Limb (tissue), 2 donors: ENCODE data around the gene NDUFV3.
A peak's percentile ranks its signal among the peaks of the same experiment; 100 is the strongest.
"Not testable (repeated sequence)": the region's sequence is repeated elsewhere in the genome, so short reads cannot be mapped to it uniquely, and the experiment has no call there.

Experiments
- DNase-seq, 2 donors: peaks; one replicate each; pipeline ENCODE4 v3.0.0-alpha.2; 2016; ENCODE audit errors: extremely low spot score in 2 of 2

Gene NDUFV3

DNA sequence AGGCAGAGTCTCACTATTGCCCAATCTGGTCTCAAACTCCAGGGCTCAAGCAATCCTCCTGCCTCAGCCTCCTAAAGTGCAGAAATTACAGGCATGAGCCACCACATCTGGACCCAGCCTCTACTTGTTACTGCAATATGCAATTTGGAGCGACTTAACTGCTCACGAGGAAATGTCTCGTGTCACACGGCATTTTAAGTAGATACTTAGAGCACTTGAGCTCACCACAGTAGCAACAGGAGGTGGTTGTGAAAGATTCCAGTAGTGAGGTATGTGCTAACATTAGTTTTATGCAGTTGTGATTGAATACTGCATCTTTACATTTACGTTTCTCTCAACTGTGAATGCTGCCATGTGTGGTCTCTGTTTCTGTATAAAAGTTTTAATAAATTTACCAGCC lies 5.8 kb upstream of the NDUFV3 start:
- no peak for DNase-seq

DNA sequence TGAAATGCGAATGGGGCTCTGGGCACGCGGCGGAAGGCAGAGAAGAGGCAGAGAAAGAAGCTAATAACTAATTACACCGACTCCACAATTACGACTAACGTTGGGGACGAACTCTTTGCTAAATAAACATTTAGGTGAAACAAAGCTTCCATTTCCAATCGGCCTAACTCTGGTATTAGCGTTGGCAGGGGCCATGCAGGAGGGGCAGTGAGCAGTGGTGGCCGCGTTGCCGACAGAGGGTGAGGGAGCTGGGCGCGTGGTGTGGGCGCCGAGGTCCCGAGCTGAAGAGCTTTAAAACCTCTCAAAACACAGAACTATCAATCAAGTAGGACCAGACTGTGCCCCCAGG lies 553 bp upstream of the NDUFV3 start:
- DNase-seq, result no peak

DNA sequence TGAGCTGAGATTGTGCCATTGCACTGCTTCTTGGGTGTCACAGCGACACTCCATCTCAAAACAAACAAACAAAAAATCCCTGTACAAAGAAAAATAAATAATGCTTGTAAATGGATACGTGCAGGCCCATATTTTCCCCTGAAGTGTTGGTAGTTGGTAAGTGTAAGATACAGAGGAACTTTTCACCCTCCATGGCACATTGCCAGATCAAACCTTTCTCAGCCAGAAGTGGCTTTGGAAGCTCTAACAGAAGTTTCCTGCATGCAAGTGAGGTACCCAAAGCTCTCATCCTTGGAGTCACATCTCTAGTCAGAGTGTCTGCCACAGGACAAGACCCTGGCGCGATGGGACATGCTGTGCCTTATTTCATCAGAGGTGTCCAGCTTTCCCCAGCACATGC lies 7.3 kb downstream of the NDUFV3 start:
- DNase-seq, result no peak

DNA sequence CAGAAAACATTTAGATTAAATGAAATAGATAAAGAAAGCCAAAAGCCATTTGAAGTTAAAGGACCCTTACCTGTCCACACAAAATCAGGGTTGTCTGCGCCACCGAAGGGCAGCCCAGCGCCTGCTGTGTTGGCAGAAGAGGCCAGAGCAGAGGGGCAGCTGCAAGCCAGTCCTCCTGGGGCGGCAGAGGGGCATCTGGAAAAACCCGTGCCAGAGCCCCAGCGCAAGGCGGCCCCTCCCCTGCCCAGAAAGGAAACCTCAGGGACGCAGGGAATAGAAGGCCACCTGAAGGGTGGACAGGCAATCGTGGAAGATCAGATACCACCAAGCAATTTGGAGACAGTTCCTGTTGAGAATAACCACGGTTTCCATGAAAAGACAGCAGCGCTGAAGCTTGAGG lies 10.7 kb downstream of the NDUFV3 start:
- DNase-seq, result no peak

DNA sequence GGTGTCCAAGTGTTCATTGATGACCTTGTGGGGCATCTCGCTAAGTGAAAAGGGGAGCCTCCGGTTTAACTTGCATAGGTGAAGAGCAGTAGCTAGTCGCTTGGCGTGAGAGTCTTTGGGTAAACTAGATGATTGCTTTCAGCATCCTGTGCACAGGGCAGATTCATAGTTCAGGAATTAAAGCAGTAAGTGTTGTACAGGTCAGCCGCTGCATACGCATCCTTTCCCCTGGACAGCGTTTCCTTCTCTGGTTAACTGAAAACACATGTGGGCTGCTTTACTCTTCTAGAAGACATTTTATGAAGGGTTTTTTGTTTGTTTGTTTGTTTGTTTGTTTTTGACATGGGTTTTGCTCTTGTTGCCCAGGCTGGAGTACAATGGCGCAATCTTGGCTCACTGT lies 12.1 kb downstream of the NDUFV3 start:
- no peak for DNase-seq

DNA sequence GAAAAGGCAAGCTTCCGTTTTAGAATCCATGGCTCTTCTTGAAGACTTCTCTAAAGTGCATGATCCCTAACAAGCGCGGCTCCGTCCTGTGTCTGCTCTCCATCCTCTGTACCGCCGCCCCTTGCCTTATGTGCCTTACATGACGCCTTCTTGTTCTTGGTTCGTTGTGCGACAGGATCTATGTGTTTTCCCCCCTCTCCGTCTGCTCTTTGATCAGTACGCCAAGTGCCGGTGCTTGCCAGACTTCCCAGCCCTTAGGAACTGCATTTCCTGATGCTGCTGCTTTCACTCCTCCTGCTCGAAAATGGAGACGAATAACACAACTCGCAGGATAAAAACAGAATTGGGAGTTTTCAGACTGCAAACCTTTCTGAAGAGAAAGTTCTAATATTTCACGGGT lies 13.1 kb downstream of the NDUFV3 start:
- DNase-seq, result no peak

DNA sequence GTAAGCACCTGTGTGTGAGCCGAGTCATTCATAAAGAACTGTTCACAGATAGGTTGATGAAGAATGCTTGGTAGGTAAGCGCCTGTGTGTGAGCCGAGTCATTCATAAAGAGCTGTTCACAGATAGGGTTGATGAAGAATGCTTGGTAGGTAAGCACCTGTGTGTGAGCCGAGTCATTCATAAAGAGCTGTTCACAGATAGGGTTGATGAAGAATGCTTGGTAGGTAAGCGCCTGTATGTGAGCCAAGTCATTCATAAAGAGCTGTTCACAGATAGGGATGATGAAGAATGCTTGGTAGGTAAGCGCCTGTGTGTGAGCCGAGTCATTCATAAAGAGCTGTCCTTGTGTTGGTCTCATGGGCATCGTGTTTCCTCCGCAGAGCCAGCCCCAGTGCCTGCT lies 15.4 kb downstream of the NDUFV3 start:
- DNase-seq, result not testable (repeated sequence)

DNA sequence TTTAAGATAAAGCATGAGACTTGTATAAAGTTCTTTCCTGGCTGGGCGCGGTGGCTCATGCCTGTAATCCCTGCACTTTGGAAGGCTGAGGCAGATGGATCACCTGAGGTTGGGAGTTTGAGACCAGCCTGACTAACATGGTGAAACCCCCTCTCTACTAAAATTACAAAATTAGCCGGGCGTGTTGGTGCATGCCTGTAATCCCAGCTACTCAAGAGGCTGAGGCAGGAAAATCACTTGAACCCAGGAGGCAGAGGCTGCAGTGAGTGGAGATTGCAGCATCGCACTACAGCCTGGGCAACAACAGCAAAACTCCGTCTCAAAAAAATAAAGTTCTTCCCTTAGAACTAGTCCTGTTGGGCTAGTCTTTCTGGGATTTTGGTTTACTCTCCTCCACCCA lies 18.8 kb downstream of the NDUFV3 start:
- DNase-seq, result not testable (repeated sequence)

DNA sequence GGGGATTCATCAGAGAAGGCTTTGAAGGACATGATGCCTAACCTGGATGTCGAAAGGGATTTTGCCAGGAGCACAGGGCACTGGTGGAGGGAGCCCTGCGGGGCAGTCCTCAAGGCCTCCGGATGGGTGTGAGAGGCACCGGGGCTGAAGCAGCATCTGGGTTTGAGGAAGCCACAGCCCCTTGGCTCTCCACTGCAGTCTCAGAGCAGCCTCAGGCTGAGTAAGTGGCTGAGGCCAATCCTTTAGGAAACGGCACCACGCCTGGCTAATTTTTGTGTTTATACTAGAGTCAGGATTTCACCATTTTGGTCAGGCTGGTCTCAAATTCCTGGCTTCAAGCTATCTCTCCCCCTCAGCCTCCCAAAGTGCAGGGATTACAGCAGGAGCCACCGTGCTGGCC lies 20.4 kb downstream of the NDUFV3 start:
- no peak for DNase-seq

DNA sequence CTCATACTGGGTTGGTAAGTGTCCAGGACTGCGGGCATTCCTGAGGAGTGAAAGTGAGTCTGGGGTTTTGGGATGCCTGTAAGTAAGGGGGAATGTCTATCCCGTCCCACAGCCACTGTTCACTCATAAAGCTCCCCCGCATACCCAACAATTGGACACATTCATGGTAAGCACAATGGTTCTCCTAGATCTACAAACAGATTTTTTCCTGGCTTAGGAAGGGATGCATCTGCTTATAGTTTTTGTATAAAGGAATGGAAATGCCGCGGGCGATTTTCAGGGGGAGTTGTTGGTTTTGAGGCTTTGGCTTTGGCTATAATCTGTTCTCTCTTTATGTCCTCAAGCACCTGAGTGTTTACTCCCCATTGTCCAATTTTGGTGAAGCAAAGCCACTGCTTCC lies 25.2 kb downstream of the NDUFV3 start:
- DNase-seq, result no peak

DNA sequence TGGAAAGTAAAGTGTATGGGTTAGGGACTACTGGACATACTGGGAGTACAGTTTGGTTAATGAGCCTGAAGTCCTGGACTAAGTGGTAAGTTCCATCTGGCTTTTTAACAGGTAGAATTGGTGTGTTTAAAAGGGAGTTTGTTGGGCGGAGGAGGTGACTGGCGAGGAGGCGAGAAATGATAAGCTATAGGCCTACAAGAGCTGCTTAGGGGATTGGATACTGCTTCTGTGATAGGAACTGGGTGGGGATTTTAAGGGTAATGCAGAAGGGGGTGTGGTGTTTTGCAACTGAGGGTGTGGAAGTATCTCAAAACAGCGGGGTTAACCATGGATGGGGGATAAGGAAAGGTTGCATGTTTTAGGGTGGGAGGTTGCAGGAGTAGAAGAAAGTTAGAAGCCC lies 28.8 kb downstream of the NDUFV3 start:
- no peak for DNase-seq

DNA sequence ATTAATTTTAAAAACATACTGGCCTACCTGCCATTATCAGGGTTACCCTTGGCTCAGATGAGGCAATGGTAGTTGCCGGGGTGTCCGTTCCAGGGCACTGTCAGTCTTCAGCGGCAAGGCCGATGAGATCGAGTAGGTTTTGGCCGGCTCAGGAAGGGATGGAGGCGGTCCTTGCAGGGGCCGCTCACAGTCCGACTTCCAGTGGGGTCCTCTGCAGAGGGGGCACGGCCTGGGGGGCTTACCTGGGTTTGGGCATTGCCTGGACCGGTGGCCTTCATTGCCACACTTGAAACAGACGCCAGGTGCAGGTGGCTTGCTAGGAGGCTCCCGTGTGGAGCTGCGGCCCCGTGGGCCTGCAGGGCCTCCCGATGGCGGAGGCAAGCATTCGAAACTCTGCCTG lies 29.8 kb downstream of the NDUFV3 start:
- DNase-seq, result no peak

DNA sequence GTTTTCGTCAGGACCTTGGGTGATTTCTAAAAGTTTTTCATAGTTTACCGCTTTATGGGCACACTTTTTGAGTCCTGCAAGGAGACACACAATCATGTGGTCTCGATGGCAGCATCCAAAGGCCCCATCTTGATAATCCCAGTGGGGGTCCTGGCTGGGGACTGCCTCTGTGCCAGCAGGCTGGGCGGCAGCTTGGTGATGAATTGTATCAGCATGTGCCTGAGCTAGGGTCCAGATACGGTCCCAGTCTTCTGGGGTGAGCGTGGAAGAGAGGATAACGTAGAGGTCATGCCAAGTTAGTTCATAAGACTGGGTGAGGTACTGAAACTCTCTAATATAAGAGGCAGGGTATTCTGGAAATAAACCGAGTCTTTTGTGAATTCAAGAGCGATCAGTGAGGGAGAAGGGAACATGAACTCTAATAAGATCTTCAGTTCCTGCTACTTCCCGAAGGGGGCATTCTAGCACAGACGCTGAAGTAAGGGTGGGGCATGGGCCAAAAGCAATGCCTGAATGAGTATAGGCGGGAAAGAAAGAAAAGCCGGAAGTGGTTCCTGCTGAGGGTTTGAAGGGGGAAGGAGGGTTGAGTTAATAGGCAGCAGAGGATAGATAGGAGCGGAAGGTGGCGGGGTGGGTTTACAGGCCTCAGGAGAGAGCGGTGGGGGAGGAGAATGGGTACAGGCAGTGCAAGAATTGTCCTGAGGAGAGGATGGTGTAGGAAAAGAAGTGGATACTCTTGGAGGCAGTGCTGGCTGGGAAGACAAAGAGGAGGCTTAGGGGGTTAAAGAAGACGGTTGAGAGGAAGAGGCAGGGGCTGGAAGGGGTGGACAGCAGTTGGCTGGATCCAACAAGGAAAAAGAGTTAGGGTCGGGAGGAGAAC lies 30.7 kb downstream of the NDUFV3 start:
- DNase-seq, result peak; percentile 72 to 92

DNA sequence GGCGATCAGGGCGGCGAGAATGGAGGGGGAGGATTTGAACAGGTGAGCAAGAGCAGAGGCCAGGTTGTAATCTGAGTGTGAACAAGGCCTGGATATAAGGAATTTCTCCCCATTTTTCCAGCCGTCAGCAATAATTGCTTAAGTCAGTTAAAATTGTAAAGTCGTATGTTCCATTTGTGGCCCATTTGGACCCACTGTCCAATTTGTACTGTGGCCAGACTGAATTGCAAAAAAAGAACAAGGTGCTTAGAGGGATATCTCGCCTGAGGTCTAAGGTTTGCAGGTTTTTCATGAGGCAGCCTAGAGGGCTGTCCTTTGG lies 31.3 kb downstream of the NDUFV3 start:
- DNase-seq, result no peak

DNA sequence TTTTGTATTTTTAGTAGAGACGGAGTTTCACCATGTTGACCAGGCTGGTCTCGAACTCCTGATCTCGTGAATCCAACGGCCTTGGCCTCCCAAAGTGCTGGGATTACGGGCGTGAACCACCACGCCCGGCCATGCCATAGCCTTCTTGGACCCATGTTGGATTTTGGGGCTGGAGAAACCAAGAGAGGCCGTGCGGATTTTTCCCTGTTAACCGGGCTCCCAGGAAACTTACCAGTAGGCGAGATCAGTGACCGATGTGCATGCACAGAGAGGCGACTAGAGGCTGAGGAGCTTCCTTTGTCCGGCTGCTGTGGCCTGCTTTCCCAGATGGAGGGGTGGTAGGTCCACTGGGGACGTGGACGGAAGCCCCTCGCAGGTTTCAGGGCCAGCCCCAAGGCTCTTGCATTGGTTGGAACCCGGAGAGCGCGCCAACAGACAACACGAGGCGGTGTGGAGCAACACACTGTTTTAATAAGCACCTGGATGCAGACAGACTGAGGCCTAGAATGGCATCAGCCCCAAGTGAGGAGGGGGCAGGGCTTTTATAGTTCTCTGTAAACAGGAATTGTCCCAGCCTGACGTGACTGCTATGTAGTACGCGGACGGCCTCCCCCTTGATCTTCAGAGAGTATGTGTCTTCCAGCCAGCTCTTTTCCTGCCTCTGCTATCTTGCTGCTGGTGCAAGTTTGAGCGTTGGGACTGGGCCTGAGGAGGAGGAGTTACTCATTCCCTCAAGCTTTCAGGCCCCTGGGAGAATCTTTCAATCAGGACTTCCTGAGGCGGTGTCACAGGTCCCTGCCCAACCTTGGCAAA lies 32.2 kb downstream of the NDUFV3 start, which contains the start of gene ERVH48-1:
ERVH48-1 (minus strand) TSS at position 517 of the 813 bp plus-strand sequence. CDS start 6,624 bp downstream, outside the sequence.
- no peak for DNase-seq

DNA sequence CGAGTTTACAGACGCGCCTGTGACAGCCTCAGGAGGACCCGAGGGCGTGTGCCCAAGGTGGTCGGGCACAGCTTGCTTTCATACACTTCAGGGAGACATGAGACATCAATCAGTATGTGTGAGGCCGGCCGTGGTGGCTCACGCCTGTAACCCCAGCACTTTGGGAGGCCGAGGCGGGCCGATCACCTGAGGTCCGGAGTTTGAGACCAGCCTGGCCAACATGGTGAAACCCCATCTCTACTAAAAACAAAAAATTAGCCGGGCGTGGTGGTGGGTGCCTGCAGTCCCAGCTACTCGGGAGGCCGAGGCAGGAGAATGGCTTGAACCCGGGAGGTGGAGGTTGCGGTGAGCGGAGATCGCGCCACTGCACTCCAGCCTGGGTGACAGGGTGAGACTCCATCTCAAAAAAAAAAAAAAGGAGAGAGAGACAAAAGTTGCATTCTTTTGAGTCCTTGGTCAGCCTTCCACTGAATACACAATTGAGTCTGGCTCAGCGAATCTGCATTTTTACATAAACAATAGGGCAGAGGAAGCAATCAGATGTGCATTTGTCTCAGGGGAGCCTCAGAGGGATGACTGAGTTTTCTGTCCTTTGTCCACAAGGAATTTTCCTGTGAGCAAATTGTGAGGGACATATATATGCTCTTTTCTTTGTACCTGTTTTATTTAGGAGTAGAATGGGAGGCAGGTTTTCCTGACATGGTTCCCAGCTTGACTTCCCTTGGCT lies 34.5 kb downstream of the NDUFV3 start:
- DNase-seq, result not testable (repeated sequence)

DNA sequence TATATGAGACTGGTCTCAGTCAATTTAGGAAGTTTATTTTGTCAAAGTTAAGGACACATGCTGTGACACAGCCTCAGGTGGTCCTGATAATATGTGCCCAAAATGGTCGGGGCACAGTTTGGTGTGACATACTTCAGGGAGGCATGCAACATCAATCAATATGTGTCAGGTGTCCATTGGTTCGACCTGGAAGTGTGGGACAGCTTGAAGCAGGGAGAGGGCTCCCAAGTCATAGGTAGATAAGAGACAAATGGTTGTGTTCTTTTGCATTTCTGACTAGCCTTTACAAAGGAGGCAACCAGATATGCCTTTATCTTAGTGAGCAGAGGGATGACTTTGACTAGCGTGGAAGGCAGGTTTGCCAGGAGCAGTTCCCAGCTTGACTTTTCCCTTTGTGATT lies 36.9 kb downstream of the NDUFV3 start:
- DNase-seq, result no peak

DNA sequence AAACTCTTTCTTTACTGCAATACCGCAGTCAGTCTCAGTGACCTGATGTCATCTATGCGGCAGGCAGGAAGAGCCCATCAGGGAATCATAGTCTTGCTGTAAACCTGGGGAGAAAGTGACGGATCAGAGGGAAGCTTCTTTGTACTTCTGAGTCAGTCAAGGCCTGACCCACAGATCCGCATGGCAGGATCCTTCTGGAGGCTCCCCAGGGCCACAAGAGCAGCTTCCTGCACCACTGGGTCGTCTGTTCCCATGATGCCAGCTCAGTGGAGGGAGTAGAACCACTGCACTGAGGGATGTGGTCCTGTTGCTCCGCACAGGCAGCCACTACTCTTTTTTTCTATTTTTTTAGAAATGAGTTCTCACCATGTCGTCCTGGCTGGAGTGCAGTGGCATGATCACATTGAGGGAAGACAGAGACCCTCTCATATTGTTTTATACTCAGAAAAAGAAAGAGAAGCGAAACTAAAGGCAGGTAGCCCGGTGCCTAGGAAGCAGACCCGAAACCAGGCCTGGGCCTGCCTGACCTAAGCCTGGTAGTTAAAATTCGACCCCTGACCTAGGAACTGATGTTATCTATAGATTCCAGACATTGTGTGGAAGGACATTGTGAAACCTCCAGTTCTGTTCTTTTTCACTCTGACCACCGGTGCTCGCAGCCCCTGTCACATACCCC lies 38.6 kb downstream of the NDUFV3 start:
- no peak for DNase-seq

DNA sequence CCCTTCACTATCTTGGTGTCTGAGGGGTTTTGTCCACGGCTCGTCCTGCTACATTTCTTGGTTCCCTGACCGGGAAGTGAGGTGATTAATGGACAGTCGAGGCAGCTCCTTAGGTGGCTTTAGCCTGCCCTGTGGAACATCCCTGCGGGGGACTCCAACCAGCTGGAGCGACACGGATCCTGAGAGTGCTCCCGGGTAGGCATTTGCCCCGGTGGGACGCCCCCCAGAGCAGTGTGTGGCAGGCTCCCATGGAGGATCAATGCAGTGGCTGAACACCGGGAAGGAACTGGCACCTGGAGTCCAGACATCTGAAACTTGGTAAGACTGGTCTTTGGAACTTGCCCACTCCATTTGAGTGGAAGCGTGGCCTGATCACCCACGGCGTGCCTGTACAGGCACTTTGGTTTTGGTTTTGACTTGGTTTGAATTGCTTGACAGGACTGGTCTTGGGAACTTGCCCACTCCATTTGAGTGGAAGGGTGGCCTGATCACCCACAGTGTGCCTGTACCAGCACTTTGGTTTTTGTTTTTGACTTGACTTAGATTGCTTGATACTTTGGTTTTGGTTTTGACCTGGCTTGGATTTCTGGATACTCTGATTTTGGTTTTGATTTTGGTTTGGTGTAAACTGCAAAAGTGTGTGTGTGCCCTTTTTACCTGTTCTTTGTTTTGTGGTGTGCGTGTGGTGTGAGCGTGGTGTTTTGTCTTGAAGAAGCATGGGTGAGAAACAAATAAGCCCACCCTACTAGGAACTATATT lies 39.4 kb downstream of the NDUFV3 start:
- not testable (repeated sequence) for DNase-seq

DNA sequence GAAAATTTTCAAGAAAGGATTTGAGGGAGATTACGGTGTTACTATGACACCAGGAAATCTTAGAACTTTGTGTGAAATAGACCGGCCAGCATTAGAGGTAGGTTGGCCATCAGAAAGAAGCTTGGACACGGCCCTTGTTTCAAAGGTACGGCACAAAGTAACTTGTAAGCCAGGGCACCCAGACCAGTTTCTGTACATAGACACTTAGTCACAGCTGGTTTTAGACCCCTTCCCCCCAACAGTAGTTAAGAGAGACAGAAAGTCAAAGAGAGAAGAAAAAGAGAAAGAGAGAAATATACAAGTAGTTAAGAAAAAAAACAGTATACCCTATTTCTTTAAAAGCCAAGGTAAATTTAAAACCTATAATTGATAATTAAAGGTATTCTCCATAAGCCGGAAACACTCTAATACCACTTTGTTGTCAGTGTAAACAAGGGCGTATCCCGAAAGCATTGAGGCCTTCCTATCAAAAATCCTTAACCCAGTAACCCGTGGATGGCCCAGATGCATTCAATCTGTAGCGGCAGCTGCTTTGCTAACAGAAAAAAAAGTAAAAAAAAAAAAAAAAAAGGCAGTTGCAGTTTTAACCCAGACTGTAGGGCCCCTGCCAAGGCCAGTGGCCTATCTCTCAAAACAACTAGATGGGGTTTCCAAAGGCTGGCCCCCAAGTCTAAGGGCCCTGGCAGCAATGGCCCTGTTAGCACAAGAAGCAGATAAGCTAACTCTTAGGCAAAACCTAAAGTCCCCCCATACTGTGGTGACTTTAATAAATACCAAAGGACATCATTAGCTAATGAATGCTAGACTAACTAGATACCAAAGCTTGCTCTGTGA lies 40.2 kb downstream of the NDUFV3 start:
- DNase-seq, result peak in 1 of 2 donors; percentile 11
